ENCODE data around the gene LCE1C.

LCE1C gene

GRCh38 chr1:152759453-152760173, 46.8 kb downstream of the LCE1C start:
- no peak for DNase-seq (ENCODE audit: low read depth in 2 of 2)

GRCh38 chr1:152758636-152759035, 47.8 kb downstream of the LCE1C start:
- DNase-seq (ENCODE audit: low read depth in 2 of 2), result no peak

- DNase-seq (ENCODE audit: low read depth in 2 of 2), result no peak
Measured at GRCh38 chr1:152757747-152758146, 48.7 kb downstream of the LCE1C start, which contains the start of gene KPRP. TSS of gene KPRP (plus strand) at chr1:152758025. CDS start at chr1:152759589, 1,564 bp downstream.

DNA sequence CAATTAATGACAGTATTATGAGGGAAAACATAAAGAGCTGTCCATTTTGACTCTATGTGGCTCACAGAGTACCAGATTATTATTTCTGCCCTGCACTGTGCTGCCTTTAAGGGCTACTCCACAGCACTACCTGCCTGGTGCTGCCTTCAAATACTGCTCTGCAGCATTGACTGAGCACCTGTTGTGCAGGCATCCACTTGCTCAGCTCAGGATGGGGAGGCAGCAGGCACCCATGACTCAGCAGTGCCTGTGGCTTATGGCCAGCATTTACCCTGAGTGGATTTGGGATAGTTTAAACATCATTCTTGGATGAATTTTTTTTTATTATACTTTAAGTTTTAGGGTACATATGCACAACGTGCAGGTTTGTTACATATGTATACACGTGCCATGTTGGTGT, 49.6 kb downstream of the LCE1C start:
- DNase-seq (ENCODE audit: low read depth in 2 of 2), result no peak

Measured in stimulated activated CD8-positive, alpha-beta memory T cell treated with anti-CD3 and anti-CD28 coated beads, Interleukin-2, amount 100 ng/mL, for 1 hour (primary cell).